GM12872 (cell line): ENCODE data around the gene DNAJB5.

Experiments used
- TF ChIP-seq, protein P1 (sequence below): IDR thresholded peaks from 3 replicates; pipeline ENCODE4 v1.5.1; 2011; ENCODE audit warnings: low read depth, mild to moderate bottlenecking, low read length, moderate library complexity; ENCODE audit not compliant: insufficient read depth

Gene DNAJB5

DNA sequence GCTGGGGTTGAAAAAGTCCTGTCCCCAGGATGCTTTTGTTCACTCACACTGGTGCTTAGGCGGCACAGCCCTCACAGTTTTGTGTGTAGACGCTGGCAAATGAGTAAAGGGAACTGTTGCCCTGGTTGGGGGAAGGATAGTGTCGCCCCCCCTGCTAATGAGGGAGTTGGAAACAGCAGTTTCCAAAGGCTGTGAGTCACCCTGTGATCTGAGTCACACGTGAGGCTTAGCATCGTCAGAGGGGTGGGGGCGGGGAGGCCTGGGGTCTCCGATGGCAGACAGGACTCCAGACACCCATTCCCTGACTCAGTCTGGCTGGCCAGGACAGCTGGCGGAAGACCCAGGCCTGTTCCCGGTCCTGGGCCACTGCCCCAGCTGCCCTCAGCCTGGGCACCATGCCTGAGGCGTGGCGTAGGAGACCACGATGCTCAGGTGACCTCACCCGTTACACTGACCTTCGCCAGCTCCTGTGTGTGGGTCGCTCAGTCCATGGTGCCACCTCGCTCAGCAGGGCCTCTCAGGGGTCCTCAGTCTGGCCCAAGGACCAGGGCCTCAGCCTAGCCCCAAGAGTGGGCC is 2.9 kb downstream of the DNAJB5 start:
- TF ChIP-seq, protein P1, sequence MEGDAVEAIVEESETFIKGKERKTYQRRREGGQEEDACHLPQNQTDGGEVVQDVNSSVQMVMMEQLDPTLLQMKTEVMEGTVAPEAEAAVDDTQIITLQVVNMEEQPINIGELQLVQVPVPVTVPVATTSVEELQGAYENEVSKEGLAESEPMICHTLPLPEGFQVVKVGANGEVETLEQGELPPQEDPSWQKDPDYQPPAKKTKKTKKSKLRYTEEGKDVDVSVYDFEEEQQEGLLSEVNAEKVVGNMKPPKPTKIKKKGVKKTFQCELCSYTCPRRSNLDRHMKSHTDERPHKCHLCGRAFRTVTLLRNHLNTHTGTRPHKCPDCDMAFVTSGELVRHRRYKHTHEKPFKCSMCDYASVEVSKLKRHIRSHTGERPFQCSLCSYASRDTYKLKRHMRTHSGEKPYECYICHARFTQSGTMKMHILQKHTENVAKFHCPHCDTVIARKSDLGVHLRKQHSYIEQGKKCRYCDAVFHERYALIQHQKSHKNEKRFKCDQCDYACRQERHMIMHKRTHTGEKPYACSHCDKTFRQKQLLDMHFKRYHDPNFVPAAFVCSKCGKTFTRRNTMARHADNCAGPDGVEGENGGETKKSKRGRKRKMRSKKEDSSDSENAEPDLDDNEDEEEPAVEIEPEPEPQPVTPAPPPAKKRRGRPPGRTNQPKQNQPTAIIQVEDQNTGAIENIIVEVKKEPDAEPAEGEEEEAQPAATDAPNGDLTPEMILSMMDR = no peak

DNA sequence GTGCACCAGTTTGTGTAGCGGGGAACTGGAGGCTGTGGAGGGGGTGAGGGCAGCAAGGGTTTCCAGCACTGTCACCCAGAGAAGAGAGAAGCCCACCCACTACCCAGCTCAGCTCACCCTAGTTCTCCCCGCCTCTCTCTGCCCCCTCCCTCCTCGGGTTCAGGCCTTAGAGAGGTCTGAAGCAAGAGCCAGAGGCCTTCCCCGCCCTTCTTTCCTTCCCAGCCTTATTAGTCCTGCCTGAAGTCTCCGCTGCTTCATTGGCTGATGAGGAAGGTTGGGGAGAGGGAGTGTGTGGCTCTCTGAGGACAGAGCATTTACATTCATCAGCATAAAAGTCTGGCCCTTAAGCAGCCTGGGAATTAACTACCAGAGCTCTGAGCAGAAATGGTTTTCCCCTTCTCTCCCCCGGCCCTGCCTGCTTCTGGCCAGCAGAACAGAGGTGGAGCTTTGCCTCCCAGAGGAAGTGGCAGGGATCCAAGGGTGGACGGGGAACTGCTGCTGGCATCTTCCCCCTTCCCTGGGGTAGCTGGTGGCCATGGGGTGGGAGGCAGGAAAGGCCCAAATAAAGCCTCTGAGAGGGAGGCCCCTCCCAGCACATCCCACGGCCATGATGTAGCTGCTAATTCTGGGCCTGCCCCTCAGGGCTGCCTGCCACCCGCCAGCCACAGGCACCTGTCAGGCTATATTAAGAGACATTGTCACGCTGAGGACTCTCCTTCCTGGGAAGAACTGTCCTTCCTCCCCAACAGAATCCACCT is 4.1 kb downstream of the DNAJB5 start:
- TF ChIP-seq, protein P1 = no peak

DNA sequence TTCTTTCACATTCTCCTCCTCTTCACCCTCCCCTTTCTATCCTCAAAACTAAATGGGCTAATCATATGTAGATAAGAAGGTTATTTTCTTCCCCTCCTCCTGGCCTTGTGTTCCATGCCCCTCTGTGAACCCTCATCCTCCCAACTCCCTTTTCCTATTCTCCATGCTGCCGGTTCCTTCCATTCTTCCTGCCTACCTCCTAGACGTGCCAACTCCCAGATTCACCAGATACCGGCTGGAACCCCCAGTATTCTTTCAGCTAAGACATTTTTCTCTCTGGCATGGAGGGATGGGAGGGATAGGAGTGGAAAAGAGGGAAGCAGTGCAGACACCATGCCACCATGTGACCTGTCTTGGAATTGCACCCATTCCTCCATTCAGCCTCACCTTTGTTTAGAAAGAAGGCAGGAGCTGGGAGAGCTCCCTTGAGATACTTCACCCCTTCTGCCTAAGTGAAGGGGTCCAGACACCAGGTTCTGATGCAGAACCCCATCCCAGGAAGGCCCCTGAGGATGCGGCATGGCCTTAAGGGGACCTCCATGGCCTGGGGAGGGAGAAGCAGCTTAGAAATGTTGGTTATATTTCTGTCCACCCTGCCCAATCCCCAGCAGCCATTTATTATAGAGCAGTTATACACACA is 4.8 kb downstream of the DNAJB5 start:
- TF ChIP-seq, protein P1 = peak; percentile 75

DNA sequence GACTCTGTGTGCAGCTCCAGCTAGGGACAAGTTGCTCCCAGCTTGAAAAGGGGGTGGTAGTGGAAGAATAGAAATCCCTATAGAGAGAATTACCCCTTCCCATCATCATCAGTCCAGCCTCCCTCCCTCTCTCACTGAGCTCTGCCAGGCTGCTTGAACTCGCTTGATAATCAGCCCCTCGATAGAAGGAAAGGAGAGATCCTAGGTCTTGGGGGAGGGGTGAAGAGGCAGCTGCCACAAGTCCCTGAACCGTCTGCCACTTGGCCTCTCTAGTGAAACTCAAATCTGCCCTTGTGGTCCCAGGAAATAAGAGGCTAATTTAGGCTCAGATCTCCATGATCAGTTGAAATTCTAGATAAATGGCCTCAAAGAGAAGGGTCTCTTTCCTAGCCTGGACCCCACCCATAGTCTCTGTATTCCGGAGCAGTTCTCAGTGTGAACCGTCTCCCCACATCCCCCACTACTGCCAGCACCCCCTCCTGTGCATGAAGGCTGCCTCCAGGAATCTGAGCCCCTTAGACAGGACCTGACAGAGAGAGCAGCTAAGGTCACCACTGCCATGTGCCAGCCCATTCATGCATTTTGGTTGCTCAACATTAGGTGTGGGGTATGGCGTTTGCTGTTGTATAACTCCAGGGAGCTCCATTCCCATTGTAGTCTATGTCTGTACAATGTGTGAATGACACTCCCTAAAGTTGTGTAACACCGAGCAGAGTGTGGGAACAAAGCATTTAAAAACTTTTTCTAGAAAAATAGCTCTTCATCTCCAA is 5.5 kb downstream of the DNAJB5 start:
- TF ChIP-seq, protein P1 = no peak

DNA sequence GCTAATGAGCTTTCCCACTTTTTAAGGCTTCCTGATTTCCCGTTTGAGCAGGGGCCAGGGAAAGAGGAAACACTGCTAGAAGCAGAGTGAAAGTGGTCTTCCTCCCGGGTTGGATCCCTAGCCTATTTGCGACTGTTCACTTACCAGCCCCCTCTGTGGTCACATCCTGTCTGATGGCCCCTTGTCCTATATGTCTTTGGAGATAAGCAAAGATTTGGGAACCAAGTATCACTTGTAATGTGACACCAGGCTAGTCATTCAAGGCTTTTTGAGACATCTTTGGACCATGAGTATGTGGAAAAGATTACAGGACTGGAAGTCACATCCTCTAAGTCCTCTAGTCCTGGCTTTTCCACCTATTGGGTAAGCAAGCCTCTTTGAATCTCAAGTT is 6.1 kb downstream of the DNAJB5 start:
- TF ChIP-seq, protein P1 = no peak

DNA sequence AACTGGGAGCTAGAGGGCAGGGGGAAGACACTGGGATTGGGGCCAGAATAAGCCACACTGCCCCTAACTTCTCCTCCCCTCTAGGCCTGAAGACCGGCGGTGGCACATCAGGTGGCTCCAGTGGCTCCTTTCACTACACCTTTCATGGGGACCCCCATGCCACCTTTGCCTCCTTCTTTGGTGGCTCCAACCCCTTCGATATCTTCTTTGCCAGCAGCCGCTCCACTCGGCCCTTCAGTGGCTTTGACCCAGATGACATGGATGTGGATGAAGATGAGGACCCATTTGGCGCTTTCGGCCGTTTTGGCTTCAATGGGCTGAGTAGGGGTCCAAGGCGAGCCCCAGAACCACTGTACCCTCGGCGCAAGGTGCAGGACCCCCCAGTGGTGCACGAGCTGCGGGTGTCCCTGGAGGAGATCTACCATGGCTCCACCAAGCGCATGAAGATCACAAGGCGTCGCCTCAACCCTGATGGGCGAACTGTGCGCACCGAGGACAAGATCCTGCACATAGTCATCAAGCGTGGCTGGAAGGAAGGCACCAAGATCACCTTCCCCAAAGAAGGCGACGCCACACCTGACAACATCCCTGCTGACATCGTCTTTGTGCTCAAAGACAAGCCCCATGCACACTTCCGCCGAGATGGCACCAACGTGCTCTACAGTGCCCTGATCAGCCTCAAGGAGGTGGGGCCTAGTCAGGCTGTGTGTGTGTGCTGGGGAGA is 6.8 kb downstream of the DNAJB5 start:
- TF ChIP-seq, protein P1 = no peak
